H1 (cell line): ENCODE measurements around the gene ACCS.

ENCODE experiments used
- ATF2 ChIP-seq: IDR thresholded peaks from 2 replicates; pipeline ENCODE4 v1.6.1; 2012; ENCODE audit warnings: low read length, inconsistent platforms
- BRCA1 ChIP-seq: IDR thresholded peaks from 2 replicates; pipeline ENCODE4 v1.6.1; 2012; ENCODE audit warnings: low read depth, low read length, improper control_type of control experiment
- CHD2 ChIP-seq: IDR thresholded peaks from 2 replicates; pipeline ENCODE4 v1.6.1; 2012; ENCODE audit warnings: low read length, improper control_type of control experiment
- CTCF ChIP-seq, 3 experiments: IDR thresholded peaks; 1 replicate in 2 of 3; 2 replicates in 1 of 3; pipeline versions ENCODE4 v1.5.1 to v1.6.1; 2011; ENCODE audit warnings: low read length in 3 of 3, mild to moderate bottlenecking in 3 of 3, inconsistent platforms in 2 of 3, low read depth in 1 of 3, moderate library complexity in 1 of 3; ENCODE audit not compliant: insufficient read depth in 1 of 3; ENCODE audit errors: control extremely low read depth in 1 of 3
- EP300 ChIP-seq, 2 experiments: IDR thresholded peaks; 1 replicate in 1 of 2; 2 replicates in 1 of 2; pipeline ENCODE4 v1.6.1; 2011 to 2012; ENCODE audit warnings: low read depth in 2 of 2, low read length in 2 of 2, mild to moderate bottlenecking in 2 of 2, borderline replicate concordance in 1 of 2, inconsistent platforms in 1 of 2, moderate library complexity in 1 of 2
- EZH2 ChIP-seq: fragments of 200-600 bp; sonication (generic); IDR thresholded peaks from 2 replicates; pipeline ENCODE4 v1.7.1; 2012; ENCODE audit warnings: low read depth, mild to moderate bottlenecking, moderate library complexity, low read length, inconsistent platforms; ENCODE audit not compliant: severe bottlenecking
- GABPA ChIP-seq: IDR thresholded peaks from 2 replicates; pipeline ENCODE4 v1.6.1; 2011; ENCODE audit warnings: mild to moderate bottlenecking, low read length, moderate library complexity, borderline replicate concordance; ENCODE audit not compliant: insufficient read depth
- JUN ChIP-seq: IDR thresholded peaks from 2 replicates; pipeline ENCODE4 v1.6.1; 2011; ENCODE audit warnings: low read depth, mild to moderate bottlenecking, improper control_type of control experiment, low read length
- POLR2A ChIP-seq, 2 experiments: IDR thresholded peaks; 1 replicate in 1 of 2; 2 replicates in 1 of 2; pipeline ENCODE4 v1.6.1; 2011; ENCODE audit warnings: low read depth in 2 of 2, low read length in 2 of 2, mild to moderate bottlenecking in 2 of 2; ENCODE audit errors: control extremely low read depth in 1 of 2
- POLR2AphosphoS5 ChIP-seq: IDR thresholded peaks from 2 replicates; pipeline ENCODE4 v1.6.1; 2011; ENCODE audit warnings: low read depth, low read length
- RFX5 ChIP-seq: IDR thresholded peaks from 2 replicates; pipeline ENCODE4 v1.6.1; 2011; ENCODE audit warnings: low read depth, low read length, improper control_type of control experiment, borderline replicate concordance
- TAF1 ChIP-seq: IDR thresholded peaks from 2 replicates; pipeline ENCODE4 v1.6.1; 2011; ENCODE audit warnings: mild to moderate bottlenecking, low read depth, low read length
- USF2 ChIP-seq: IDR thresholded peaks from 2 replicates; pipeline ENCODE4 v1.6.1; 2011; ENCODE audit warnings: low read length, improper control_type of control experiment

- TF ChIP-seq USF2 (no peak), CTCF (IDR thresholded peaks at IDR 0.05; ENCODE audit: control extremely low read depth in 1 of 3, insufficient read depth in 1 of 3, low read depth in 1 of 3, low read length in 3 of 3) (no peak), TAF1 (no peak), ATF2 (no peak), POLR2A (IDR thresholded peaks at IDR 0.05; ENCODE audit: control extremely low read depth in 1 of 2, low read depth in 2 of 2, low read length in 2 of 2) (no peak), POLR2AphosphoS5 (no peak), GABPA (no peak), CHD2 (no peak), BRCA1 (no peak), JUN (no peak), EZH2 (no peak), EP300 (IDR thresholded peaks at IDR 0.05; ENCODE audit: borderline replicate concordance in 1 of 2, low read depth in 2 of 2, low read length in 2 of 2) (no peak), RFX5 (no peak)
Measured at GRCh38 chr11:44028816-44029506, 37.1 kb upstream of the ACCS start.
